Measurements from ENCODE around the gene DCK. TPM values are rescaled to one million over a fixed set of nuclear protein-coding genes. Genes with fewer than 3 reads are reported as not detected.

The DCK gene
- total and polyA plus RNA-seq, 2 of the 4 experiments (the other 2 are of a cell fraction): 7.0 to 8.9 TPM

DNA sequence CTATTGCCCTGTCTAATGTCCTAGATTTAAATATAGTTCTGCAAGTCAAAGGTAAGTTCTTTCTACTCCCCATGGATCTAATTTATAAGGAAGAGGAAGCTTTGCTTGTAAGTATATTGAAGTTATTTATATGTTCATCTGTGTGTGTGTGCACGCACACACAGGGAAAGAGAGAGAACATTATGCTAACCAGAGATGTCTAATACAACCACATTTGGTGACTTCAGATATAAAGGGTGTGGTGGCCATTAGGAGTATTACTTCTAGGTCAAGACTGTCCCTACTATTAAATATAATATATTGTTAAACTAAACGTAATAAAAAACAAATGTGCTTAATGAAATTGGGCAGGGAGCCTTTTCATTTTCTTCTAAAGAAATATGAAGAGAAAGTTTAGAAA is 4.1 kb downstream of the DCK start:
- Histone ChIP-seq H3K56ac (ENCODE audit: extremely low read depth, insufficient read depth, low read length) (no peak overlapping the region), H2BK20ac (ENCODE audit: low read depth, low read length) (no peak overlapping the region), H2AK5ac (ENCODE audit: low read depth, low read length) (no peak overlapping the region), H3K4ac (ENCODE audit: low read depth, low read length) (no peak overlapping the region), H2BK5ac (ENCODE audit: low read depth, low read length, poor library complexity, severe bottlenecking) (no peak overlapping the region), H3K36me3 (ENCODE audit: control insufficient read depth, insufficient read depth, low read length) (peaks cover 3% of the 10 kb centered on the region), H3K9me3 (ENCODE audit: control insufficient read depth, insufficient read depth, low read length) (no peaks in the 10 kb centered on the region; the same call in 1 of the 2 replicates), H3K4me1 (ENCODE audit: control insufficient read depth, insufficient read depth, low read length) (peaks cover 5% of the 10 kb centered on the region), H4K91ac (ENCODE audit: insufficient read depth, low read depth, low read length) (no peak overlapping the region), H2BK15ac (ENCODE audit: low read depth, low read length) (no peak overlapping the region), H3K18ac (ENCODE audit: low read depth, low read length) (no peak overlapping the region), H3K4me3 (ENCODE audit: insufficient read depth, low read depth, low read length) (no peak overlapping the region), H4K8ac (ENCODE audit: low read depth in 2 of 2, low read length in 2 of 2) (no peak overlapping the region), H2AK9ac (replicated peaks; ENCODE audit: low read depth, low read length, poor library complexity) (no peak overlapping the region), H3K23ac (ENCODE audit: low read depth, low read length) (no peak overlapping the region), H3K27me3 (ENCODE audit: control insufficient read depth, insufficient read depth, low read length) (no peaks in the 10 kb centered on the region), H3K4me2 (ENCODE audit: low read depth, low read length) (no peak overlapping the region), H3K9me1 (ENCODE audit: insufficient read depth, low read length) (peaks cover 4% of the 10 kb centered on the region; the same call in 1 of the 2 replicates), H2BK120ac (ENCODE audit: low read depth, low read length) (no peak overlapping the region), H4K5ac (ENCODE audit: low read depth, low read length) (no peak overlapping the region), H3K9ac (ENCODE audit: low read depth, low read length) (no peak overlapping the region), H2AFZ (replicated peaks; ENCODE audit: low read length, poor library complexity) (no peak overlapping the region), H3K79me1 (ENCODE audit: low read depth in 1 of 2, low read length in 2 of 2) (peaks cover 16 to 53% of the 10 kb centered on the region in 2 experiments), H3K14ac (replicated peaks; ENCODE audit: low read depth, low read length) (no peak overlapping the region), H3K27ac (ENCODE audit: insufficient read depth, low read length) (no peak overlapping the region), H4K20me1 (ENCODE audit: insufficient read depth, low read length) (no peaks in the 10 kb centered on the region)
- BruUV-seq (replicated peaks): no TSS peak
- dilution Hi-C loops (cut with HindIII; ENCODE audit: low sequenced_read_pairs, unreplicated experiment): no loop called here
- in situ Hi-C loops (cut with MboI; ENCODE audit: low sequenced_read_pairs): loop anchor here (10.0 kb wide), 1 partner anchor 163 kb away; the partner anchor contains the start of gene GRSF1
- ChIA-PET POLR2A (ENCODE audit: unreplicated experiment) (no interaction called here), CTCF (interaction anchor here (1.1 to 1.3 kb wide), 2 partner anchors 11 to 12 kb away, joined by 3 to 5 read pairs; no protein-coding TSS in a partner anchor)
- ATAC-seq (ENCODE audit: low read depth): no peak
- intact Hi-C loops (cut with micrococcal nuclease): loop anchor here (10.0 kb wide), 1 partner anchor 187 kb away; no protein-coding TSS in a partner anchor
- DNase-seq: no peak
- WGBS, 2 experiments (ENCODE audit: extremely low coverage in 2 of 2, insufficient read length in 1 of 2): no CpG with 5 or more reads among the region's 2 CpGs
- TF ChIP-seq MXI1 (IDR thresholded peaks at IDR 0.05; ENCODE audit: borderline replicate concordance, low read depth, low read length) (no peak), MAZ (IDR thresholded peaks at IDR 0.05; ENCODE audit: borderline replicate concordance, low read depth, low read length) (no peak), FOS (IDR thresholded peaks at IDR 0.05; ENCODE audit: low read depth, low read length) (no peak), POLR2A (IDR thresholded peaks at IDR 0.05; ENCODE audit: low read depth, low read length) (no peak), RAD21 (IDR thresholded peaks at IDR 0.05; ENCODE audit: low read length) (no peak), BHLHE40 (IDR thresholded peaks at IDR 0.05; ENCODE audit: low read depth, low read length) (no peak), CHD1 (IDR thresholded peaks at IDR 0.05; ENCODE audit: low read depth, low read length) (no peak), RCOR1 (IDR thresholded peaks at IDR 0.05; ENCODE audit: insufficient replicate concordance, low read length) (no peak), MAFK (IDR thresholded peaks at IDR 0.05; ENCODE audit: low read depth, low read length) (no peak), SMC3 (IDR thresholded peaks at IDR 0.05; ENCODE audit: low read depth, low read length) (no peak), RFX5 (IDR thresholded peaks at IDR 0.05; ENCODE audit: low read depth, low read length) (no peak), ELK1 (IDR thresholded peaks at IDR 0.05; ENCODE audit: borderline replicate concordance, low read depth, low read length) (no peak), CEBPB (IDR thresholded peaks at IDR 0.05; ENCODE audit: low read depth, low read length) (no peak), USF2 (IDR thresholded peaks at IDR 0.05; ENCODE audit: low read depth, low read length) (no peak)
- TF ChIP-seq, protein P1, sequence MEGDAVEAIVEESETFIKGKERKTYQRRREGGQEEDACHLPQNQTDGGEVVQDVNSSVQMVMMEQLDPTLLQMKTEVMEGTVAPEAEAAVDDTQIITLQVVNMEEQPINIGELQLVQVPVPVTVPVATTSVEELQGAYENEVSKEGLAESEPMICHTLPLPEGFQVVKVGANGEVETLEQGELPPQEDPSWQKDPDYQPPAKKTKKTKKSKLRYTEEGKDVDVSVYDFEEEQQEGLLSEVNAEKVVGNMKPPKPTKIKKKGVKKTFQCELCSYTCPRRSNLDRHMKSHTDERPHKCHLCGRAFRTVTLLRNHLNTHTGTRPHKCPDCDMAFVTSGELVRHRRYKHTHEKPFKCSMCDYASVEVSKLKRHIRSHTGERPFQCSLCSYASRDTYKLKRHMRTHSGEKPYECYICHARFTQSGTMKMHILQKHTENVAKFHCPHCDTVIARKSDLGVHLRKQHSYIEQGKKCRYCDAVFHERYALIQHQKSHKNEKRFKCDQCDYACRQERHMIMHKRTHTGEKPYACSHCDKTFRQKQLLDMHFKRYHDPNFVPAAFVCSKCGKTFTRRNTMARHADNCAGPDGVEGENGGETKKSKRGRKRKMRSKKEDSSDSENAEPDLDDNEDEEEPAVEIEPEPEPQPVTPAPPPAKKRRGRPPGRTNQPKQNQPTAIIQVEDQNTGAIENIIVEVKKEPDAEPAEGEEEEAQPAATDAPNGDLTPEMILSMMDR (conservative IDR thresholded peaks at IDR 0.05; ENCODE audit: low read depth, low read length): no peak
